ENCODE results near the gene LINGO1.

DNA sequence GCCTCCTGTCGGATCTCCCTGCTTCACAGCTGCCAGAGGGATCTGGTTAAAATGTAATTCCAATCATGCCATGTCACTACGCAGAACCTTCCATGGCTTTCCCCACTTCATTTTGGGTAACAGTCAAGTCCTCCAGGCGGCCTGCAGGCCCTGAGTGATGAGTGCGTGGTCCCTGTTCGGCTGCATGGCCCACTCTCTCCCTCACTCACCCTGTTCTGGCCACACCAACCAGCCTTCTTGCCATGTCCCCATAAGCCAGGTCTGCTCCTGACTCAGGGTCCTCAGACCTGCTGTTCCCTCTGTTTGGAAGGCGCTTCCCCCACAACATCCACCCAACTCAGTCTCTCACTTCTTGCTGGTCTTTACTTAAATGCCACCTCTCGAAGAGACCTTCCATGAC lies 41.6 kb upstream of the LINGO1 start:
- TF ChIP-seq POLR2A (IDR thresholded peaks at IDR 0.05): no peak
- no peak for TF ChIP-seq EP300 (IDR thresholded peaks at IDR 0.05)
- TF ChIP-seq, protein P1, sequence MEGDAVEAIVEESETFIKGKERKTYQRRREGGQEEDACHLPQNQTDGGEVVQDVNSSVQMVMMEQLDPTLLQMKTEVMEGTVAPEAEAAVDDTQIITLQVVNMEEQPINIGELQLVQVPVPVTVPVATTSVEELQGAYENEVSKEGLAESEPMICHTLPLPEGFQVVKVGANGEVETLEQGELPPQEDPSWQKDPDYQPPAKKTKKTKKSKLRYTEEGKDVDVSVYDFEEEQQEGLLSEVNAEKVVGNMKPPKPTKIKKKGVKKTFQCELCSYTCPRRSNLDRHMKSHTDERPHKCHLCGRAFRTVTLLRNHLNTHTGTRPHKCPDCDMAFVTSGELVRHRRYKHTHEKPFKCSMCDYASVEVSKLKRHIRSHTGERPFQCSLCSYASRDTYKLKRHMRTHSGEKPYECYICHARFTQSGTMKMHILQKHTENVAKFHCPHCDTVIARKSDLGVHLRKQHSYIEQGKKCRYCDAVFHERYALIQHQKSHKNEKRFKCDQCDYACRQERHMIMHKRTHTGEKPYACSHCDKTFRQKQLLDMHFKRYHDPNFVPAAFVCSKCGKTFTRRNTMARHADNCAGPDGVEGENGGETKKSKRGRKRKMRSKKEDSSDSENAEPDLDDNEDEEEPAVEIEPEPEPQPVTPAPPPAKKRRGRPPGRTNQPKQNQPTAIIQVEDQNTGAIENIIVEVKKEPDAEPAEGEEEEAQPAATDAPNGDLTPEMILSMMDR (IDR thresholded peaks at IDR 0.05): no peak

All from ovary (tissue), 3 donors.